Endodermal cell (in vitro differentiated cells): ENCODE data around the gene COMMD10. TPM values are rescaled to one million over a fixed set of nuclear protein-coding genes. Genes with fewer than 3 reads are reported as not detected.

Source experiments
- DNase-seq: peaks from one replicate; pipeline ENCODE4 v3.0.0-alpha.2; 2017
- H3K27ac ChIP-seq: 2 replicates; pipeline ENCODE4 v1.5.1; 2013; ENCODE audit warnings: mild to moderate bottlenecking, low read depth, low read length, moderate library complexity
- H3K27me3 ChIP-seq: 2 replicates; pipeline ENCODE4 v1.6.1; 2013; ENCODE audit warnings: mild to moderate bottlenecking, low read length, moderate library complexity; ENCODE audit not compliant: insufficient read depth, control insufficient read depth, poor library complexity, severe bottlenecking
- H3K36me3 ChIP-seq: 2 replicates; pipeline ENCODE4 v1.7.0; 2013; ENCODE audit warnings: mild to moderate bottlenecking, low read length, moderate library complexity; ENCODE audit not compliant: control insufficient read depth, insufficient read depth
- H3K4me1 ChIP-seq: one replicate; pipeline ENCODE4 v1.7.0; 2013; ENCODE audit warnings: low read length; ENCODE audit not compliant: control insufficient read depth, insufficient read depth
- H3K4me3 ChIP-seq: 2 replicates; pipeline ENCODE4 v1.5.1; 2013; ENCODE audit warnings: mild to moderate bottlenecking, low read length, moderate library complexity
- H3K9ac ChIP-seq: 2 replicates; pipeline ENCODE4 v1.6.1; 2013; ENCODE audit warnings: mild to moderate bottlenecking, low read length, moderate library complexity; ENCODE audit not compliant: poor library complexity, severe bottlenecking; ENCODE audit errors: extremely low read depth
- H3K9me3 ChIP-seq: 2 replicates; pipeline ENCODE4 v1.6.1; 2013; ENCODE audit warnings: mild to moderate bottlenecking, low read length, moderate library complexity; ENCODE audit not compliant: control insufficient read depth
- H3K27ac Mint-ChIP-seq: 2 replicates; pipeline ENCODE4 v1.8.0; 2020; ENCODE audit warnings: mixed read lengths
- H3K27me3 Mint-ChIP-seq: 2 replicates; pipeline ENCODE4 v1.8.0; 2021; ENCODE audit warnings: mild to moderate bottlenecking, mixed read lengths; ENCODE audit not compliant: insufficient read depth
- H3K36me3 Mint-ChIP-seq: 2 replicates; pipeline ENCODE4 v1.8.0; 2020; ENCODE audit warnings: low read depth, mixed read lengths
- H3K4me1 Mint-ChIP-seq: 2 replicates; pipeline ENCODE4 v1.8.0; 2020; ENCODE audit warnings: mixed read lengths
- H3K4me3 Mint-ChIP-seq: 2 replicates; pipeline ENCODE4 v1.8.0; 2020; ENCODE audit warnings: mild to moderate bottlenecking, moderate library complexity, mixed read lengths
- H3K9me3 Mint-ChIP-seq: 2 replicates; pipeline ENCODE4 v1.8.0; 2020; ENCODE audit warnings: mild to moderate bottlenecking, mixed read lengths
- CTCF ChIP-seq: fragments of 200-600 bp; sonication (generic); conservative IDR thresholded peaks from 2 replicates; pipeline ENCODE4 v1.5.0; 2021; ENCODE audit warnings: antibody characterized with exemption, mild to moderate bottlenecking
- WGBS, 2 experiments: methylation state at CpG; one replicate each; pipeline versions ENCODE4 v1.1.5 to v1.1.7; 2013; ENCODE audit warnings: missing lambda C conversion rate in 2 of 2, mixed read lengths in 1 of 2; ENCODE audit not compliant: insufficient coverage in 1 of 2, insufficient read length in 1 of 2; 5-methylcytosine and 5-hydroxymethylcytosine counted together
- total RNA-seq, 2 donors: library from RNA; stranded (reverse); fragmentation: NEBNext Ultra II Directional in 1 of 2; extraction: Animal tissue kit (Norgen Biotek cat#: 25700) in 1 of 2; gene quantifications; 2 replicates in 1 of 2; 3 replicates in 1 of 2; pipeline ENCODE4 v1.2.1, GENCODE V29; 2021

The COMMD10 gene
- total RNA-seq, 2 donors from 2014 or later, result 25.3 to 29.8 TPM

- H3K4me3 ChIP-seq, result no peak overlapping the region
- DNase-seq, result no peak
- 95 to 100% methylated on average over 1 of the region's 1 CpG for WGBS, 2 experiments
- no peak overlapping the region for H3K4me3 Mint-ChIP-seq
- no peak overlapping the region for H3K27ac Mint-ChIP-seq
- H3K9ac ChIP-seq, result no peak overlapping the region
- no peak for TF ChIP-seq CTCF
- H3K4me1 Mint-ChIP-seq, result peaks cover 2% of the 10 kb centered on the region
- peaks cover 6% of the 10 kb centered on the region for H3K9me3 ChIP-seq
- H3K36me3 Mint-ChIP-seq, result peaks cover 8% of the 10 kb centered on the region
- H3K4me1 ChIP-seq, result no peaks in the 10 kb centered on the region
- H3K27ac ChIP-seq, result no peak overlapping the region
- H3K27me3 Mint-ChIP-seq, result no peaks in the 10 kb centered on the region
- no peaks in the 10 kb centered on the region for H3K27me3 ChIP-seq
- no peaks in the 10 kb centered on the region for H3K36me3 ChIP-seq
- peaks cover 23% of the 10 kb centered on the region for H3K9me3 Mint-ChIP-seq
Measured at GRCh38 chr5:116174111-116174510, 89.3 kb downstream of the COMMD10 start.

- no peak for TF ChIP-seq CTCF
- H3K4me3 Mint-ChIP-seq, result no peak overlapping the region
- Histone ChIP-seq H3K27me3 (no peaks in the 10 kb centered on the region), H3K9me3 (peaks cover 6% of the 10 kb centered on the region), H3K9ac (no peak overlapping the region), H3K36me3 (no peaks in the 10 kb centered on the region), H3K27ac (no peak overlapping the region), H3K4me3 (no peak overlapping the region), H3K4me1 (no peaks in the 10 kb centered on the region)
- peaks cover 8% of the 10 kb centered on the region for H3K36me3 Mint-ChIP-seq
- DNase-seq, result no peak
- 96 to 100% methylated on average over 4 to 6 of the region's 6 CpGs for WGBS, 2 experiments
- H3K9me3 Mint-ChIP-seq, result peaks cover 8% of the 10 kb centered on the region
- H3K4me1 Mint-ChIP-seq, result peaks cover 2% of the 10 kb centered on the region
- no peak overlapping the region for H3K27ac Mint-ChIP-seq
- no peaks in the 10 kb centered on the region for H3K27me3 Mint-ChIP-seq
Measured at GRCh38 chr5:116176121-116176520, 91.3 kb downstream of the COMMD10 start.

- no peak for DNase-seq
- TF ChIP-seq CTCF, result no peak
- no peaks in the 10 kb centered on the region for H3K4me1 ChIP-seq
- H3K27ac ChIP-seq, result no peak overlapping the region
- H3K9me3 ChIP-seq, result peaks cover 3% of the 10 kb centered on the region
- no peak overlapping the region for H3K27ac Mint-ChIP-seq
- no peak overlapping the region for H3K9ac ChIP-seq
- no peaks in the 10 kb centered on the region for H3K36me3 ChIP-seq
- no peak overlapping the region for H3K4me3 Mint-ChIP-seq
- 90 to 100% methylated on average over 1 to 3 of the region's 4 CpGs for WGBS, 2 experiments
- no peaks in the 10 kb centered on the region for H3K27me3 Mint-ChIP-seq
- H3K9me3 Mint-ChIP-seq, result peaks cover 3% of the 10 kb centered on the region
- H3K36me3 Mint-ChIP-seq, result peaks cover 5% of the 10 kb centered on the region
- no peak overlapping the region for H3K4me3 ChIP-seq
- no peaks in the 10 kb centered on the region for H3K27me3 ChIP-seq
- peaks cover 12% of the 10 kb centered on the region for H3K4me1 Mint-ChIP-seq
Measured at GRCh38 chr5:116178925-116179324, 94.1 kb downstream of the COMMD10 start.
